ENCODE measurements around the gene COPG1. TPM values are rescaled to one million over a fixed set of nuclear protein-coding genes. Genes with fewer than 3 reads are reported as not detected.

The COPG1 gene
- total RNA-seq, 1 experiment from 2014 or later = 225 TPM

- CTCF ChIA-PET = no interaction called here
- in situ Hi-C loops (cut with HindIII; ENCODE audit: low pct_unique_long_range_greater_than_20kb, low sequenced_read_pairs) = no loop called here
Observed at GRCh38 chr3:129320261-129320660, 70.9 kb downstream of the COPG1 start.

DNA sequence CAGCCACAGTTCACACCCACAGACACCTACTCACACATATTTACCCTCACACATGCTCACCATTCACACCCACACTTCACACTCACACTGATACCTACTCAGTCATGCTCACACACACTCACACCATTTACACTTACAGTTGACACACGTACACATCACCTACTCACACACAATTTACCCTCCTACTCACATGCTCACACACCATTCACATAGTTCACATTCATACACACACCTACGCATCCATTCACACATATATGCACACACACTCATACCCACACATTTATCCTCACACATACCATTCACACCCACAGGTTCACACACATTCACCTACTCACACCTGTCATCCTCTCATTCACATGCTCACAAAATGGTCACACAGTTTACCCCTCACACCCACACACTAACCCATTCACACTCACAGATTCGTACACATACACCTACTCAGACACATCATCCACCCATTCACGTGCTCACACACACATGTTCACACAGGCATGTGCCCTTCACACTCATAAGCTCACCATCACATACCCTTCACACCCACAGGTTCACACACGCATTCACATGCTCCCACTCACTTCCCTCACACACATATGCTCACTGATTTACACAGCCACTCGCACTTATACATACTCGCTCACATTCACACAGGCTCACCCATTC lies 71.5 kb downstream of the COPG1 start:
- in situ Hi-C loops (cut with HindIII; ENCODE audit: low pct_unique_long_range_greater_than_20kb, low sequenced_read_pairs) = no loop called here
- DNase-seq (ENCODE audit: low read depth, low spot score) (no peak), ATAC-seq (no peak)
- no peaks in the 10 kb centered on the region for H3K27me3 ChIP-seq (ENCODE audit: control insufficient read depth, insufficient read depth, low read length)
- H3K4me1 ChIP-seq (ENCODE audit: control insufficient read depth, insufficient read depth, low read length) = peaks cover 4% of the 10 kb centered on the region; the same call in 1 of the 2 replicates
- TF ChIP-seq REST (IDR thresholded peaks at IDR 0.05; ENCODE audit: insufficient read depth in 1 of 2, low read depth in 2 of 2, low read length in 1 of 2) (no peak), SIN3A (IDR thresholded peaks at IDR 0.05; ENCODE audit: borderline replicate concordance, insufficient read depth, low read depth, low read length) (no peak), TCF7L2 (IDR thresholded peaks at IDR 0.05; ENCODE audit: low read depth, low read length) (no peak), POLR2AphosphoS5 (IDR thresholded peaks at IDR 0.05; ENCODE audit: low read depth, low read length) (no peak), CTCF (IDR thresholded peaks at IDR 0.05) (no peak)
- H3K27ac ChIP-seq (ENCODE audit: low read length) = no peak overlapping the region
- intact Hi-C loops (cut with micrococcal nuclease; ENCODE audit: unreplicated experiment) = no loop called here
- no TSS peak for BruUV-seq (replicated peaks)
- POLR2A ChIA-PET = no interaction called here
- H3K4me3 ChIP-seq (ENCODE audit: low read depth in 2 of 2, low read length in 2 of 2) = no peak overlapping the region
- CTCF ChIA-PET = interaction anchor here (0.5 kb wide), 1 partner anchor 351 kb away, joined by 3 read pairs; no protein-coding TSS in a partner anchor
- H3K36me3 ChIP-seq (ENCODE audit: control insufficient read depth, insufficient read depth, low read length) = no peaks in the 10 kb centered on the region
- H3K9me3 ChIP-seq (ENCODE audit: control insufficient read depth, insufficient read depth, low read depth, low read length) = no peaks in the 10 kb centered on the region

More at GRCh38 chr3:129320261-129320660, 70.9 kb downstream of the COPG1 start:
- intact Hi-C loops (cut with micrococcal nuclease; ENCODE audit: unreplicated experiment) = no loop called here
- Histone ChIP-seq H3K27ac (ENCODE audit: low read length) (no peak overlapping the region), H3K27me3 (ENCODE audit: control insufficient read depth, insufficient read depth, low read length) (no peaks in the 10 kb centered on the region), H3K4me1 (ENCODE audit: control insufficient read depth, insufficient read depth, low read length) (peaks cover 4% of the 10 kb centered on the region; the same call in 1 of the 2 replicates), H3K36me3 (ENCODE audit: control insufficient read depth, insufficient read depth, low read length) (no peaks in the 10 kb centered on the region; the same call in 1 of the 2 replicates), H3K9me3 (ENCODE audit: control insufficient read depth, insufficient read depth, low read depth, low read length) (no peaks in the 10 kb centered on the region), H3K4me3 (ENCODE audit: low read depth in 2 of 2, low read length in 2 of 2) (no peak overlapping the region)
- POLR2A ChIA-PET = no interaction called here
- no peak for DNase-seq (ENCODE audit: low read depth, low spot score)
- ATAC-seq = no peak
- no peak for TF ChIP-seq POLR2AphosphoS5 (IDR thresholded peaks at IDR 0.05; ENCODE audit: low read depth, low read length)
- TF ChIP-seq CTCF (IDR thresholded peaks at IDR 0.05) = no peak
- TF ChIP-seq REST (IDR thresholded peaks at IDR 0.05; ENCODE audit: insufficient read depth in 1 of 2, low read depth in 2 of 2, low read length in 1 of 2) = no peak
- no peak for TF ChIP-seq TCF7L2 (IDR thresholded peaks at IDR 0.05; ENCODE audit: low read depth, low read length)
- no peak for TF ChIP-seq SIN3A (IDR thresholded peaks at IDR 0.05; ENCODE audit: borderline replicate concordance, insufficient read depth, low read depth, low read length)
- BruUV-seq (replicated peaks) = no TSS peak

All from Panc1 (cell line).